PC-3 (cell line): Measurements from ENCODE around the gene MRPS18B. TPM values are rescaled to one million over a fixed set of nuclear protein-coding genes. Genes with fewer than 3 reads are reported as not detected.

Source experiments
- ATAC-seq: fragments of 200-7000 bp; cut with Tn5 transposase; 2 replicates; pipeline ENCODE4 v1.9.1; 2020; ENCODE audit warnings: mild to moderate bottlenecking, moderate library complexity
- Bru-seq: library from RNA; stranded (reverse); fragments of 400-500 nt; gene quantifications from one replicate; lab custom pipeline; 2021; lab: Mats Ljungman, UMichigan
- BruChase-seq, 2 experiments: library from RNA; stranded (reverse); fragments of 400-500 nt; gene quantifications; one replicate each; lab custom pipeline; 2021; lab: Mats Ljungman, UMichigan
- BruUV-seq: library from RNA; stranded (reverse); fragments of 400-500 nt; replicated peaks from 2 replicates; lab custom pipeline; 2021; lab: Mats Ljungman, UMichigan
- CTCF ChIA-PET: fragments of 300-600 bp; sonication (Branson Sonifier 250); formaldehyde crosslinking; loops from one replicate; lab custom pipeline; 2022; ENCODE audit warnings: antibody characterized with exemption; lab: Charles Lee
- POLR2A ChIA-PET: fragments of 300-600 bp; sonication (Branson Sonifier 250); formaldehyde crosslinking; loops from one replicate; lab custom pipeline; 2022; ENCODE audit warnings: antibody characterized with exemption; ENCODE audit not compliant: unreplicated experiment; lab: Charles Lee
- DNase-seq: peaks from one replicate; pipeline ENCODE4 v3.0.0-alpha.2; 2015
- H2AFZ ChIP-seq: fragments of 300-600 bp; sonication (generic); 2 replicates; pipeline ENCODE4 v1.6.0; 2016; ENCODE audit warnings: antibody characterized with exemption, low read length
- H3F3A ChIP-seq: fragments of 300-600 bp; sonication (generic); one replicate; pipeline ENCODE4 v1.6.0; 2017; ENCODE audit warnings: antibody characterized with exemption, low read length, control low read depth, mild to moderate bottlenecking; ENCODE audit not compliant: unreplicated experiment
- H3K27ac ChIP-seq: fragments of 300-600 bp; sonication (generic); 2 replicates; pipeline ENCODE4 v1.5.1; 2016; ENCODE audit warnings: mild to moderate bottlenecking, low read length
- H3K27me3 ChIP-seq: fragments of 300-600 bp; sonication (generic); 2 replicates; pipeline ENCODE4 v1.6.1; 2016; ENCODE audit warnings: low read length, mixed read lengths
- H3K36me3 ChIP-seq: fragments of 300-600 bp; sonication (generic); 2 replicates; pipeline ENCODE4 v1.6.1; 2016; ENCODE audit warnings: low read depth, mixed run types, low read length, mixed read lengths
- H3K4me1 ChIP-seq: fragments of 300-600 bp; sonication (generic); 2 replicates; pipeline ENCODE4 v1.5.1; 2016; ENCODE audit warnings: low read length; ENCODE audit not compliant: insufficient read depth
- H3K4me2 ChIP-seq: fragments of 300-600 bp; sonication (generic); 2 replicates; pipeline ENCODE4 v1.6.0; 2016; ENCODE audit warnings: low read length
- H3K4me3 ChIP-seq: fragments of 300-600 bp; sonication (generic); 2 replicates; pipeline ENCODE4 v1.5.1; 2016; ENCODE audit warnings: mild to moderate bottlenecking, low read length, mixed read lengths
- H3K79me2 ChIP-seq: fragments of 300-600 bp; sonication (generic); 2 replicates; pipeline ENCODE4 v1.6.1; 2017; ENCODE audit warnings: low read length, mixed read lengths
- H3K9ac ChIP-seq: fragments of 300-600 bp; sonication (generic); 2 replicates; pipeline ENCODE4 v1.6.0; 2016; ENCODE audit warnings: mild to moderate bottlenecking, low read length
- H3K9me2 ChIP-seq: fragments of 300-600 bp; sonication (generic); replicated peaks from 2 replicates; pipeline ENCODE4 v1.6.1; 2016; ENCODE audit warnings: mixed run types, low read length, mixed read lengths
- H3K9me3 ChIP-seq: fragments of 300-600 bp; sonication (generic); 2 replicates; pipeline ENCODE4 v1.6.1; 2016; ENCODE audit warnings: low read length, mixed read lengths
- H4K20me1 ChIP-seq: fragments of 300-600 bp; sonication (generic); 2 replicates; pipeline ENCODE4 v1.6.1; 2016; ENCODE audit warnings: low read length, mixed read lengths
- CTCF ChIP-seq: fragments of 300-600 bp; sonication (generic); conservative IDR thresholded peaks from 2 replicates; pipeline ENCODE4 v1.5.1; 2017; ENCODE audit warnings: antibody characterized with exemption, low read depth, mild to moderate bottlenecking, low read length
- EZH2 ChIP-seq: fragments of 300-600 bp; sonication (generic); IDR thresholded peaks from one replicate; pipeline ENCODE4 v1.6.1; 2017; ENCODE audit warnings: antibody characterized with exemption, mild to moderate bottlenecking, low read length; ENCODE audit not compliant: unreplicated experiment
- EZH2phosphoT487 ChIP-seq: fragments of 300-600 bp; sonication (generic); IDR thresholded peaks from 2 replicates; pipeline ENCODE4 v1.6.1; 2018; ENCODE audit warnings: mild to moderate bottlenecking, antibody characterized with exemption, low read length, borderline replicate concordance
- intact Hi-C: fragments of 100-400 bp; cut with micrococcal nuclease; formaldehyde crosslinking; loops from 2 replicates; pipeline ENCODE4 v1.9.0; 2023
- long read RNA-seq: library from polyadenylated mRNA; unstranded; transcript quantifications from one replicate; pipeline ENCODE4 v2.0.0, GENCODE V29; 2021; ENCODE audit not compliant: unreplicated experiment
- total RNA-seq: library from RNA; depleted of rRNA; stranded (reverse); fragments of >200 nt; gene quantifications from 2 replicates; pipeline ENCODE4 v1.2.3, GENCODE V29; 2014; rRNA removed

Gene MRPS18B
- total RNA-seq (69.9 and 91.0 TPM in 2 replicates), Bru-seq, nascent RNA (percentile 86 among the genes with signal in this experiment), BruChase-seq, experiment 1, labeled RNA remaining after a 6-hour chase (percentile 94 among the genes with signal in this experiment), BruChase-seq, experiment 2, labeled RNA remaining after a 2-hour chase (percentile 90 among the genes with signal in this experiment)
- long read RNA-seq, transcript MRPS18B-206 (7 exons, 1,532 nt) = major isoform, 115 of 199 reads
- long read RNA-seq, partial matches to known transcripts = 79 of 199 reads
- long read RNA-seq, other reads (novel, unspliced or antisense) = 5 of 199 reads

- no peak for TF ChIP-seq EZH2
- TF ChIP-seq CTCF = no peak
- no peak for TF ChIP-seq EZH2phosphoT487
- intact Hi-C loops = loop anchor here (1.0 kb wide), 2 partner anchors 56 to 103 kb away; partner anchors contain the start of genes DHX16 and TUBB
- H3K36me3 ChIP-seq = peaks cover 22% of the 10 kb centered on the region
- no peaks in the 10 kb centered on the region for H3K27me3 ChIP-seq
- peaks cover 56% of the 10 kb centered on the region for H3K79me2 ChIP-seq
- BruUV-seq = TSS peak; percentile 79
- peaks cover 25% of the 10 kb centered on the region for H3F3A ChIP-seq
- peaks cover 37% of the 10 kb centered on the region for H3K4me1 ChIP-seq
- no peaks in the 10 kb centered on the region for H3K9me2 ChIP-seq
- H3K9me3 ChIP-seq = no peaks in the 10 kb centered on the region
- peak within 1 kb of the TSS; percentile 86 for H3K4me3 ChIP-seq
- H3K9ac ChIP-seq = peak within 1 kb of the TSS; percentile 99
- CTCF ChIA-PET = interaction anchor here (0.6 to 0.9 kb wide), 2 partner anchors 55 to 113 kb away, joined by 3 to 4 read pairs; partner anchors contain the start of gene DHX16
- peak; percentile 97 for DNase-seq
- peak; percentile 79 for ATAC-seq
- H2AFZ ChIP-seq = peak within 1 kb of the TSS; percentile 82
- peak within 1 kb of the TSS; percentile 99 for H3K4me2 ChIP-seq
- H4K20me1 ChIP-seq = peaks cover 28% of the 10 kb centered on the region
- H3K27ac ChIP-seq = peak within 1 kb of the TSS; percentile 92
- POLR2A ChIA-PET = interaction anchor here (0.7 to 0.9 kb wide), 2 partner anchors 95 to 99 kb away, joined by 3 read pairs; partner anchors contain the start of gene MDC1
Measured at GRCh38 chr6:30617565-30618269, at the start of gene MRPS18B. Gene MRPS18B, plus strand, starts transcription at chr6:30617840. Its CDS starts 26 bp downstream, at chr6:30617866.

DNA sequence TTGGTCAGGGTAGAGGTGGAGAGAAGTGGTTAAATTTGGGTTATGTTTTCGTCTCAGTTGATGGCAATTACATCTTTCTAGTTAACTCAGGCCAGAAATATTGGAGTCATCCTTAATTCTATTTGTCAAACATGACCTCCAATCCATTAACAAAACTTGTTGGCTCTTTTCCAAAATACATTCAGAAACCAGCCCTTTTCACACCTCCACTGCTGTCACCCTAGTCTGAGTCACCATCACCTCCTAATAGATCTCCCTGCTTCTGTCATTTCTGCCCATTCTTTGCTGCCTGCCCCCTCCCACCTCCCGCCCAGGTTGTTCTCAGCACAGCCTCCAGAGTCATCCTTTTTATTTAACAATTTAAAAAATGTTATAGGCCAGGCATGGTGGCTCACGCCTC, 49.4 kb upstream of the MRPS18B start:
- no peak for TF ChIP-seq EZH2phosphoT487
- no peak for TF ChIP-seq CTCF
- TF ChIP-seq EZH2 = no peak
- intact Hi-C loops = no loop called here
- no TSS peak for BruUV-seq
- Histone ChIP-seq H3K9ac (no peak overlapping the region), H3K4me3 (no peak overlapping the region), H3K4me2 (no peak overlapping the region), H3K27me3 (no peaks in the 10 kb centered on the region), H4K20me1 (peaks cover 16% of the 10 kb centered on the region), H3K4me1 (peaks cover 23% of the 10 kb centered on the region), H3K36me3 (0 out of 2 replicates have a peak, but pooled peaks cover 2% of the 10 kb centered on the region), H2AFZ (no peak overlapping the region), H3K79me2 (peaks cover 24% of the 10 kb centered on the region), H3K9me3 (no peaks in the 10 kb centered on the region), H3K27ac (no peak overlapping the region), H3K9me2 (no peaks in the 10 kb centered on the region), H3F3A (peaks cover 3% of the 10 kb centered on the region)
- ChIA-PET POLR2A (no interaction called here), CTCF (no interaction called here)
- ATAC-seq (no peak), DNase-seq (no peak)
